ENCODE measurements around the gene FOXO6. TPM values are rescaled to one million over a fixed set of nuclear protein-coding genes. Genes with fewer than 3 reads are reported as not detected.

The FOXO6 gene
- total and polyA plus RNA-seq, 7 experiments from 2014 or later, result 0.66 to 1.3 TPM; not detected in 5

- Histone ChIP-seq H3K36me3 (ENCODE audit: control insufficient read depth in 2 of 3, insufficient read depth in 3 of 3, low read length in 3 of 3) (no peaks in the 10 kb centered on the region), H3K9me3 (ENCODE audit: control insufficient read depth in 2 of 3, low read length in 3 of 3) (no peaks in the 10 kb centered on the region), H3K4me1 (ENCODE audit: control insufficient read depth in 2 of 2, insufficient read depth in 2 of 2, low read length in 2 of 2) (peaks cover 6 to 12% of the 10 kb centered on the region in 2 donors), H3K27me3 (ENCODE audit: control insufficient read depth in 2 of 2, insufficient read depth in 2 of 2, low read length in 2 of 2) (peaks cover 5 to 7% of the 10 kb centered on the region in 2 donors), H3K27ac (ENCODE audit: low read depth, low read length) (no peak overlapping the region), H3K4me3 (ENCODE audit: low read length) (peak overlapping the region; percentile 51)
- ATAC-seq (no peak), DNase-seq (peak in 1 of 9 donors; percentile 21)
- intact Hi-C loops (cut with micrococcal nuclease), result loop anchor here in 1 of 2 donors (5.0 to 10.0 kb wide), 5 partner anchors 500 to 1995 kb away; partner anchors contain the start of genes CDC20, CFAP57, CITED4 and EBNA1BP2
- H3K9me3 Mint-ChIP-seq, result no peaks in the 10 kb centered on the region
- peak overlapping the region; percentile 36 to 79 (median 66) for H3K4me3 Mint-ChIP-seq
- H3K27me3 Mint-ChIP-seq, result peaks cover 10 to 63% (median 31%) of the 10 kb centered on the region in 5 donors
- ChIA-PET CTCF (no interaction called here), POLR2A (no interaction called here)
- peaks cover 7 to 33% (median 12%) of the 10 kb centered on the region in 7 donors for H3K4me1 Mint-ChIP-seq
- peak overlapping the region in 4 of 9 donors; percentile 33 to 60 (median 42) for H3K27ac Mint-ChIP-seq
- no peaks in the 10 kb centered on the region for H3K36me3 Mint-ChIP-seq
Observed at GRCh38 chr1:41362357-41362721, 1.1 kb downstream of the FOXO6 start.

DNA sequence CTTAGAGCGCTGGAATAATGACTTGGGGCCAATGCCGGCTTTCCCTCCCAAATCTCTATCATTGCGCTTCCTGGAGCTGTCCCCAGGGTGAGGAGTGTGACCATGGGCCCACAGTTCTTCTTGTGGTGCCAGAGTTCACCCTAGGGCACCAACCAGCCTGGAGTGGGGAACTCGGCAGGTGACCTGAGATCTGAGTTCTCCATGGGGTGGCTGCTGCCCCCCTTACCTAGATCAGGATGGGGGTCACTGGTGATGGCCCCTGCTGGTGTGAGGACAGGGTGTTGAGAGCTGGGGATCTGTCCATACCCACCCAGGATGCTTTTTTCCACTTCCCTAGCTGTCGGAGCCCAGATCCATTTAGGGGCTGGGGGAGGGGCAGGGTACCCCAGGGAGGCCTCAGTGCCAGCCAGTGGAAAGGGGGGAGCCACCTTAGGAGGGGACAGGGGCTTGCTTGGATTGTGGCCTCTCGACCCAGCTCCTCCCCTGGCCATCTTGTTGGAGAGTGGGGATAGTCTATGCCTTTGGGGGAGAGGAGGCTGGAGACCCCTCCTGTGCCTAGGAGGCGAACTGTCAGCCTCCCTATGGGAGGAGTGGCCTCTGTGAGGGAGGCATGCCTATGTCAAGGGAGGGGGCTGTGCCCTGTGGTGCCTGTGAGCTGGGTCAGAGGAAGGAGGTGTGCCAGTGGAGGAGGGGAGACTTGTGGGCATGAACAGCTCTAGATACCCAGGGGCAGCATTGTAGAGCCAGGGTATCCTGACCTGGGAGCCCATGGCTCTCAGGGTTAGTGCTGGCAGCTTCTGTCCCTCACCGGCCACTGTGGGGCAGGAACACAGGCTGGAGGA lies 1.7 kb downstream of the FOXO6 start:
- H3K27me3 ChIP-seq (ENCODE audit: control insufficient read depth in 2 of 2, insufficient read depth in 2 of 2, low read length in 2 of 2), result peaks cover 5 to 11% of the 10 kb centered on the region in 2 donors
- H3K4me1 Mint-ChIP-seq, result peaks cover 6 to 39% (median 13%) of the 10 kb centered on the region in 7 donors
- POLR2A ChIA-PET, result no interaction called here

DNA sequence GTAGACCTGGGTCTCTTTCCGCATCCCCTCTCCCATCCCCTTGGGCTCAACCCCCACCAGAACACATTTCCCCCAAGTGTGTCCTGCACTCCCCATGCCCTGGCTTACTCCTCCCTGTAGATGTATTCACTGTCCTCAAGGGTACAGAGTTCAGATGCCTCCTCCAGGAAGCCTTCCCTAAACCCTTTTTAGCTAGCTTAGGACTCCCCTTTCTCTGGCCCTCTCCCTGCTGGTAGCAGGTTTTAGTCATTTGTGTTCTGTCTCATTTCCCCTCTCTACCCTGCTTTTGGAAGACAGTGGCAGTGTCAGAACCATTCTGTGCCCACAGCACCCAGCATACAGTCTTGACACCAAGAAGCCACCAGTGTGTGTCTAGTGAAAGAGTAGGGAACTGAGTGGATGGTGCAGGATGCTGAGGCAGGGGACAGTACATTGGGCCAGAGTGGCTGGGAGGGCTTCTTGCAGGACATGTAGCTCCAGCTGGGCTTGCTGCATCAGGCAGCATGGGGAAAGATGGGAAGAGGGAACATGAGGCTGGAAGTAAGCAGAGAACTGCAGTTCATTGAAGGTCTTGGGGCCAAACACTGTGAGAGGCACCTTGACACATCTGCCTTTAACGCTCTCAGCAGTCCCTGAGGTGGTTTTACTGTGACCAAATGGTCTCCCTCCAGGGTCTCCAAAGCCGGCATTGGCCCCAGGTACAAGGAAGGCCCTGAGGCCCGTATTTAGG lies 2.5 kb downstream of the FOXO6 start:
- H3K27me3 ChIP-seq (ENCODE audit: control insufficient read depth in 2 of 2, insufficient read depth in 2 of 2, low read length in 2 of 2), result peaks cover 5 to 14% of the 10 kb centered on the region in 2 donors
- peak overlapping the region in 4 of 10 donors; percentile 4 to 83 (median 22) for H3K4me3 Mint-ChIP-seq
- H3K9me3 ChIP-seq (ENCODE audit: control insufficient read depth in 2 of 3, low read length in 3 of 3), result no peaks in the 10 kb centered on the region
- H3K4me1 ChIP-seq (ENCODE audit: control insufficient read depth in 2 of 2, insufficient read depth in 2 of 2, low read length in 2 of 2), result peaks cover 6 to 14% of the 10 kb centered on the region in 2 donors
- H3K36me3 ChIP-seq (ENCODE audit: control insufficient read depth in 2 of 3, insufficient read depth in 3 of 3, low read length in 3 of 3), result no peaks in the 10 kb centered on the region
- peak overlapping the region in 2 of 9 donors; percentile 26 to 57 for H3K27ac Mint-ChIP-seq
- ChIA-PET CTCF (no interaction called here), POLR2A (no interaction called here)
- ATAC-seq, result no peak
- intact Hi-C loops (cut with micrococcal nuclease), result loop anchor here (1.0 to 10.0 kb wide), 6 partner anchors 121 to 1994 kb away; partner anchors contain the start of genes CDC20 (in 1 of the 2), CFAP57 (in 1 of the 2), CITED4 (in 1 of the 2) and EBNA1BP2 (in 1 of the 2)
- H3K27ac ChIP-seq (ENCODE audit: low read depth, low read length), result no peak overlapping the region
- no peak overlapping the region for H3K4me3 ChIP-seq (ENCODE audit: low read length)
- H3K36me3 Mint-ChIP-seq, result no peaks in the 10 kb centered on the region
- H3K9me3 Mint-ChIP-seq, result no peaks in the 10 kb centered on the region
- peak in 1 of 9 donors; percentile 5 for DNase-seq
- H3K27me3 Mint-ChIP-seq, result peaks cover 12 to 62% (median 33%) of the 10 kb centered on the region in 5 donors
- H3K4me1 Mint-ChIP-seq, result peaks cover 0 to 34% (median 13%) of the 10 kb centered on the region in 7 donors

More for the DNA sequence above, 1.7 kb downstream of the FOXO6 start:
- Mint-ChIP-seq H3K36me3 (no peaks in the 10 kb centered on the region), H3K27me3 (peaks cover 15 to 65% (median 36%) of the 10 kb centered on the region in 5 donors), H3K9me3 (no peaks in the 10 kb centered on the region), H3K27ac (peak overlapping the region in 4 of 9 donors; percentile 26 to 60 (median 36)), H3K4me3 (peak overlapping the region; percentile 28 to 79 (median 60))
- peaks cover 6 to 14% of the 10 kb centered on the region in 2 donors for H3K4me1 ChIP-seq (ENCODE audit: control insufficient read depth in 2 of 2, insufficient read depth in 2 of 2, low read length in 2 of 2)
- peak in 1 of 9 donors; percentile 18 for DNase-seq
- H3K36me3 ChIP-seq (ENCODE audit: control insufficient read depth in 2 of 3, insufficient read depth in 3 of 3, low read length in 3 of 3), result no peaks in the 10 kb centered on the region
- no peak overlapping the region for H3K27ac ChIP-seq (ENCODE audit: low read depth, low read length)
- H3K9me3 ChIP-seq (ENCODE audit: control insufficient read depth in 2 of 3, low read length in 3 of 3), result no peaks in the 10 kb centered on the region
- ATAC-seq, result no peak
- CTCF ChIA-PET, result no interaction called here
- intact Hi-C loops (cut with micrococcal nuclease), result loop anchor here (1.0 to 10.0 kb wide), 6 partner anchors 121 to 1994 kb away; partner anchors contain the start of genes CDC20 (in 1 of the 2), CFAP57 (in 1 of the 2), CITED4 (in 1 of the 2) and EBNA1BP2 (in 1 of the 2)
- H3K4me3 ChIP-seq (ENCODE audit: low read length), result no peak overlapping the region

DNA sequence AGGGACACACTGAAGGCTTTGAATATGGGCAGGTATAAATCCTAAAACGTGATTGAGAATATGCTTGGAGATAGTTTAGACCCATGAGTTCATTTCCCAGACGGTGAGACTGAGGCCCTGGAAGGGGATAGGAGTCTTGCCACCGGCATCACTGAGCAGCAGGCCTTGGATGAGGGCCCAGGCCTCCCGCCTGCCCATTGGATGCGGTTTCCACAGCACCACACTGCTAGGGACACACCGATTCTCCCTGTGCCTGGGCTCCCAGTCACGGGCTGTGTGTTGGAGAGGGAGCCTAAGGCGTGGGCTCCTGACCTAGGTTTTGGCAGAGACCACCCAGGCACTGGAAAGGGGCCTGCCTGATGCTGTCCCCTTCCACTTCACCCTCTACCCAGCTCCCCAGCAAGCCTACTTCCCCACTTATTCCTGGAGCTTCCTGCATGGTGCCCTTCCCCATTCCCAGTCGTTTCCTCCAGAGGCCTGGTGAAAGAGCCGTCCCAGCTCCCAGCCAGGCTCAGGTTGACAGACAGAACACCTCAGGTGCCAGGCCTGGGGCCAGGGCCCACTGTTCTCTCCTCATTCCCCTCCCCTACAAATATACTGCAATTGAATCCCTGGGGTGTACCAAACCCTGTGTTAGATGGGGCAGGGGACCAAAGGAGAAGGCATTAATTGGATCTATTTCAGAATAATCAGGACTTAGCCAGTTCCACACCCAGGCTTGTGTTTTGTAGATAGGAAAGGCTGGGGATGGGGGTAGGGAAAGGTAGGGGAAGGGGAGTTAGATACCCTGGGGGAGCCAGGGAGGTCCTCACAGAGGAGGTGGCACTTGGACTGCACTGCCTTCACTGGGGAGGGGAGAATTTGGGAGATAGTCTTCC lies 3.4 kb downstream of the FOXO6 start:
- ChIA-PET POLR2A (no interaction called here), CTCF (no interaction called here)
- DNase-seq, result no peak
- ATAC-seq, result no peak
- peak overlapping the region in 8 of 10 donors; percentile 10 to 75 (median 57) for H3K4me3 Mint-ChIP-seq
- peaks cover 21 to 69% (median 35%) of the 10 kb centered on the region in 5 donors for H3K27me3 Mint-ChIP-seq
- peak overlapping the region in 2 of 9 donors; percentile 65 for H3K27ac Mint-ChIP-seq
- H3K9me3 Mint-ChIP-seq, result no peaks in the 10 kb centered on the region
- intact Hi-C loops (cut with micrococcal nuclease), result loop anchor here in 1 of 2 donors (5.0 to 10.0 kb wide), 5 partner anchors 502 to 1993 kb away; partner anchors contain the start of genes CDC20, CFAP57, CITED4 and EBNA1BP2
- H3K36me3 Mint-ChIP-seq, result no peaks in the 10 kb centered on the region
- peaks cover 0 to 31% (median 13%) of the 10 kb centered on the region in 7 donors for H3K4me1 Mint-ChIP-seq
- H3K4me1 ChIP-seq (ENCODE audit: control insufficient read depth in 2 of 2, insufficient read depth in 2 of 2, low read length in 2 of 2), result peaks cover 6 to 14% of the 10 kb centered on the region in 2 donors
- no peak overlapping the region for H3K4me3 ChIP-seq (ENCODE audit: low read length)
- no peaks in the 10 kb centered on the region for H3K36me3 ChIP-seq (ENCODE audit: control insufficient read depth in 2 of 3, insufficient read depth in 3 of 3, low read length in 3 of 3)
- H3K27me3 ChIP-seq (ENCODE audit: control insufficient read depth in 2 of 2, insufficient read depth in 2 of 2, low read length in 2 of 2), result peaks cover 5 to 14% of the 10 kb centered on the region in 2 donors
- H3K27ac ChIP-seq (ENCODE audit: low read depth, low read length), result no peak overlapping the region
- H3K9me3 ChIP-seq (ENCODE audit: control insufficient read depth in 2 of 3, low read length in 3 of 3), result no peaks in the 10 kb centered on the region

DNA sequence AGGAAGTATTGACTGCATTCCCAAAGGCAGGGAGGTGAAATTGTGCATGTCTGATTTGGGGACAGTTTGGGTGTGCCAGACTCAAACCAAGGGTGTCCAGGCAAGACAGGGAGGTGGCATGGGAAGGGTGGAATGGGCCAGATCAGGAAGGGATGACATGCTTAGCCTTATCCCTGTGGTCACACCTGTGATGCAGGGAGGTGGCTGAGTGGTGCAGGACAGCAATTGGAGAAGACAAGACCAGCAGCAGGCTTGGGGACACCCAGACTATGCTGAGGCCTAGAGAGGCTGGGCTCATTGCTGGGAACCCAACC lies 4.0 kb downstream of the FOXO6 start:
- CTCF ChIA-PET, result interaction anchor here (0.6 kb wide), 1 partner anchor 51 kb away, joined by 3 read pairs; no protein-coding TSS in a partner anchor
- H3K27ac Mint-ChIP-seq, result peak overlapping the region in 1 of 9 donors; percentile 65
- Histone ChIP-seq H3K4me3 (ENCODE audit: low read length) (no peak overlapping the region), H3K27ac (ENCODE audit: low read depth, low read length) (no peak overlapping the region), H3K9me3 (ENCODE audit: control insufficient read depth in 2 of 3, low read length in 3 of 3) (no peaks in the 10 kb centered on the region), H3K27me3 (ENCODE audit: control insufficient read depth in 2 of 2, insufficient read depth in 2 of 2, low read length in 2 of 2) (peaks cover 5 to 14% of the 10 kb centered on the region in 2 donors), H3K36me3 (ENCODE audit: control insufficient read depth in 2 of 3, insufficient read depth in 3 of 3, low read length in 3 of 3) (no peaks in the 10 kb centered on the region), H3K4me1 (ENCODE audit: control insufficient read depth in 2 of 2, insufficient read depth in 2 of 2, low read length in 2 of 2) (peaks cover 6 to 14% of the 10 kb centered on the region in 2 donors)
- H3K27me3 Mint-ChIP-seq, result peaks cover 24 to 65% (median 36%) of the 10 kb centered on the region in 5 donors
- H3K9me3 Mint-ChIP-seq, result no peaks in the 10 kb centered on the region
- POLR2A ChIA-PET, result no interaction called here
- no peaks in the 10 kb centered on the region for H3K36me3 Mint-ChIP-seq
- ATAC-seq (no peak), DNase-seq (no peak)
- intact Hi-C loops (cut with micrococcal nuclease), result loop anchor here in 1 of 2 donors (10.0 kb wide), 2 partner anchors 660 to 1590 kb away; partner anchors contain the start of gene SLC2A1
- H3K4me1 Mint-ChIP-seq, result peaks cover 0 to 28% (median 13%) of the 10 kb centered on the region in 7 donors
- H3K4me3 Mint-ChIP-seq, result peak overlapping the region in 8 of 10 donors; percentile 10 to 75 (median 57)

All from naive thymus-derived CD4-positive, alpha-beta T cell (primary cell).